ENCODE results near the gene CACNA1S.

CACNA1S gene

DNA sequence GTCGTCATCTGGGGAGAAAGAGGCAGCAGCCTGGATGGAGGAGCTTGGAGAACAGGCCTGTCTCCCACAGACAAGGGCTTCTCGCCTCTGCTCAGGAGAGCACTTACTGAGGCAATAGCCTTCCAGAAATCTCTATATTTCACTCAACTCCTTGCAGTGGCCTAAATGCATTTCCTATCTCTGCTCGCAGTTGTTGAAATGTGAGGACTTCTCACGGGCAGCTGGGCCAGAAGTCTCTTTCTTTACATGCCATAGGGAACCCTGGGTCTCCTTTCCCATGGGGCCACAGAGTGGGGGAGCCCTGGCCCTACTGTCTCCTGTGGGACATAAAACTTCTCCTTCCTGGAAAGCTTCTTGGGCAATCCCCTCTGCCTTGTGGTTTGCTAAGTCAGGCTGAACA lies 45.2 kb downstream of the CACNA1S start:
- in situ Hi-C loops (cut with MboI; ENCODE audit: low sequenced_read_pairs): no loop called here

DNA sequence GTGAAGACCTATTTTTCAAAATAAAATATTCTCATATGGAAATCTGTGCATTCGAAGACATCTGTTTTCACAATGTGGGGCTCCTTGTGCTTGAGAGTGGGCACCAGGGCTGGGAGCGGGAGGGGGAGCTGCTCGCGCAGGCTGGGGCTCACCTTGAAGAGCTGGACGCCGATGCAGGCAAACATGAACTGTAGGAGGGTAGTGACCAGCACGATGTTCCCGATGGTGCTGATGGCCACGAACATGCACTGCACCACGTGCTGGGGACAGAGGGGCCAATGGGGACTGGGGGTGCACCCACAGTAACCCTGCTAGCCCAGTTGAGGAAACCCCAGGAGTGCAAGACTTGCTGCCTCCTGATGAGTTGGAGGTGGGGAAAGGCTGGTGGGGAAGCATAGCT lies 46.5 kb downstream of the CACNA1S start:
- in situ Hi-C loops (cut with MboI; ENCODE audit: low sequenced_read_pairs): no loop called here

DNA sequence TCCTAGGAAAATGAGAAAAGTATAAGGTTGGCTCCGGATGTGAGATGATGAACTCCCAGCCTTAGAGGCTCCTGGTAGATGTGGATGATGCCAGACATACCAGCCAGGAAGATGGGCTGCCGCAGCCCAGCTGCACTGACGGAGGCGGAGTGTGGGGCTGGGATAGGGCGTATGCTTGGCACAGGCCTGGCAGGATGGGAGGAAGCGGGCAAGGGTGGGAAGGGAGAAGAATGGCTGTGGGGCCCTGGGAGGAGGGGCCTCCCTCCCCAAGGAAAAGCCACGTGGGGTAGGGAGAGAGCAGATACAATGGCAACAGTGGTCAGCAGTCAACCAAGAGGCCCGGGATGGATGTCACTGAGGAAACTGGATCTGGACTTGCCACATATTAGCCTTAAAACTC lies 47.4 kb downstream of the CACNA1S start:
- in situ Hi-C loops (cut with MboI; ENCODE audit: low sequenced_read_pairs): no loop called here

DNA sequence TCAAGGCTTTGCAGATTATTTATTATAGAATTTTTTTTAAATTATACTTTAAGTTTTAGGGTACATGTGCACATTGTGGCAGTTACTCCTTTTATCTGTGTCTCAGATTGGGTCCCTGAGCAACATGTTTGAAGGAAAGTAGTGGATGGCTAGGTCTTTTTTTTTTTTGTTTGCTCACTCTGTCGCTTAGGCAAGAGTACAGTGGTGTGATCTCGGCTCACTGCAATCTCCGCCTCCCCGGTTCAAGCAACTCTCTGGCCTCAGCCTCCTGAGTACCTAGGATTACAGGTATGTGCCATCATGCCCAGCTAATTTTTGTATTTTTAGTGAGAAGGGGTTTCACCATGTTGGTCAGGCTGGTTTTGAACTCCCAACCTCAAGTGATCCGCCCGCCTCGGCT lies 49.1 kb downstream of the CACNA1S start:
- in situ Hi-C loops (cut with MboI; ENCODE audit: low sequenced_read_pairs): no loop called here

DNA sequence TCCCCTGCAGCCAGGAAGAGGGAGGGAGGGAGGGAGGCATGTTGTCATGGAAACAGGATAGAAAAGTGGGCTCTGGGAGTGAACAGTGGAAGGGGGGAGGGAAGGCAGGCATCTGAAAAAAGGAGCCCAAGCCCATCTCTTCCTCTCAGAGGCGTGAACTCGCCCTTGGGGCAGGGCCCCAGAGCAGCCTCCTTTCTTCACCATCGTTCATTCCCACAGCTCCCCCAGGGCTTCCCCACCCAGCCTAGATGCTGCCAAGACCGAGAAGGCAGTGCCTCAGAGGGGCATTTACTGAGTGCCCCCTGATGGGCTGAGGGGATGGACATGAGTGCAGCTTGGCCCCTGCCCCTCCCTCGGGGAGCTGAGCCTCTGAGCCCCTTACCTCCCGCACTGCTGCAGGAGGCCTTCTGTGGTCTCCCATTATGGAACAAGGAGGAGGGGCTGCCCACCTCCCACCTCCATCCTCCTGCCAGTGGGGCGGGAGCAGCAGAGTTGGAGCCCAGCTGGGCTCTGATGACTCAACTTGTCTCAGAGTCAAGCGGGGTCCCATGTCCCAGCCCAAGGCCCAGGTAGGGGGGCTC lies 49.6 kb downstream of the CACNA1S start:
- in situ Hi-C loops (cut with MboI; ENCODE audit: low sequenced_read_pairs): no loop called here

DNA sequence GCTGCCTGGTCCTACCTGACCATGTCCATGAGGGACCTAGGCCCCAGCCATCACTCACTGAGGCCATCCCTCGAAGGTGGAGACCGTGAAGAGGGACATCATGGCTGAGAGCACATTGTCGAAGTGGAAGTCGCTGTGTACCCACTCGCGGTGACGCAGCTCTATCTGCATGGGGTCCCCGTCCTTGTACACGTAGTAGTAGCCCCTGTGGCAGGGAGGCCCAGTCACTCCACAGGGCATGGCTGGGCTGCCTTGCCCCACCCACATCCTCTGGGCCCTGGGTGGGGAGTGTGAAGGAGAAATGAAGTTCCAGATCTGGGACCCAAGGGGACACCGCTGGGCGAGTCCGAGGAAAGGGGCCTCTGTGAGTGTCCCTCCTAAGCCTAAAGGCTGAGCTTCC lies 50.3 kb downstream of the CACNA1S start:
- in situ Hi-C loops (cut with MboI; ENCODE audit: low sequenced_read_pairs): no loop called here

DNA sequence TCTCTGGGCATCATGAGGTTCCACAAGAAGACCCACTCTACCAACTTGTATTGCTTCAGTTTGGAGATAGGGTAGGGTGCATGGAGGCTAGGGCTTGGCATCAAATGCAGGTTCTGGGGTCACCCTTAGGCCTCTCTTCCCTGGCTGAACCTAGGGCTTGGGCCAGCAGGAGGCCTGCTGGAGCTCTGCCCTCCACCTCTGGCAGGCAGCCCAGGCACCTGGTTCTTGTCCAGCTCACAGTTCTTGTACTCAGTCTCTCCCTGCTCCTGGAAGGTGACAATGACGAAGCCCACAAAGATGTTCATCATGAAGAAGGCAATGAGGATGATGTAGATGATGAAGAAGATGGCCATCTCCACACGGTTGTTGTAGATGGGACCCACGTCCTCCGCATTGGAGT lies 51.2 kb downstream of the CACNA1S start:
- in situ Hi-C loops (cut with MboI; ENCODE audit: low sequenced_read_pairs): no loop called here

DNA sequence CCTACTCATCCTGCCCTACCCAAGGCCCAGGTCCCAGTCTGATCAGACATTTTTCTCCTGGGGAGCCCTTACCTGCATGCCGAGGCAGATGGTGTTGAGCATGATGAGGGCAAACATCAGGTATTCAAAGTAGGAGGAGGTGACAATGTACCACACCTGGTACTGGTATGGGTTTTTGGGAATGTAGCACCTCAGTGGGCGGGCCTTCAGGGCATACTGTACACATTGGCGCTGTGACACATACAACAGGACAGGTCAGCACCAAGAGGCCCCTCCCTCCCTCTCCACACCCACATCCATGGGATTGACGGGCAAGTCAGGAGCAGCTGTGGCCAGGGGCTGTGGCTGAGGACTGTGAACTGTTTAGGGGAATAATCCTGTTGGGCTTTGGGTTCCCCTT lies 51.6 kb downstream of the CACNA1S start:
- in situ Hi-C loops (cut with MboI; ENCODE audit: low sequenced_read_pairs): no loop called here

DNA sequence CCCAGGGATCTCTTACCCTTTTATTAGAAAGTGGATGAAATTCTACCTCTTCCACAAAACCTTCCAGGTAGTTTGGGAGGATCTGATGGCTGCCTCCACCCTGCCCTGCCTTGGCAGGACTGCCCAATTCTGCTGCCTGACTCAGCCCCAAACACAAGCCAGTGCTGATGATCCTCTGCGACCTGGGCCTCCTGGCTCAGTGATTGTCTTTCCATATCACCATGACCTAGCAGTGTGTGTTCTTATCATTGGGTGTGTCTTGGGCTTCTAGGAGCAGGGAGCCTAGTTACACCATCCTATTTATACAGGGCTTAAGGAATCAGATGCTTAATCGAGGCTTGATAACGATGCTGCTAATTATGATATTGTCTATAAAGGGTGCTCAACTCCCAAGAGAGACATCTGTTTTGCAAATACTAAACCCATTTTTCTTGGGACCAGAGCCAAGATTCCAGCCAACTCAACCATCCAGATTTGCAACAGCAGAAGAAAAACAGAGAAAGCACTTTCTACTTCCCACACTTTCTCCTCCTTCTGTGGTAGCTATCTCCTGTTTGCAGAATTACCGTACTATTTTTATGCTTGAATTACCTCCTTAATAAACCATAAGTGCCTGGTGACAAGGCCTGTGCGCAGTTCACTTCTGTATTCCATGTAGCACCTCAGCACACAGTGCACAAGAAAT lies 52.2 kb downstream of the CACNA1S start:
- in situ Hi-C loops (cut with MboI; ENCODE audit: low sequenced_read_pairs): no loop called here

DNA sequence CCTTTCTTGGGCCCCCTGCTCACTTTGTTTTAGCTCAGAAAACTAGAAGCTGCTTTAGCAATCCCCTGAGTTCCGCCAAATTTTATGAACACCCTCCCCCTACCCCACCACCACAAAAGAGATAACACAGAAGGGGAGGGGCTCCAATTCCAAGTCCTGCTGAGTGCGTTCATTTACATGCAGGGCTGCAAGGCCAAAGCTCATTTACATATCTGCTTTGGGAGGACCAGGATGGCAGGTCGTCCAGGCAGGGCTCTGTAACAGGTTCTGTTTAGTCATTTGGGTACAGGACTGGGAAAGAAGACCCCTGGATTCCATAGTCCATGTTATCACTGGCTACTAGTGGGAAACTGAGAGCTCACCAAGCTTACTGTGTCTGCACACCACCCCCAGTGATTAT lies 52.8 kb downstream of the CACNA1S start:
- in situ Hi-C loops (cut with MboI; ENCODE audit: low sequenced_read_pairs): no loop called here

DNA sequence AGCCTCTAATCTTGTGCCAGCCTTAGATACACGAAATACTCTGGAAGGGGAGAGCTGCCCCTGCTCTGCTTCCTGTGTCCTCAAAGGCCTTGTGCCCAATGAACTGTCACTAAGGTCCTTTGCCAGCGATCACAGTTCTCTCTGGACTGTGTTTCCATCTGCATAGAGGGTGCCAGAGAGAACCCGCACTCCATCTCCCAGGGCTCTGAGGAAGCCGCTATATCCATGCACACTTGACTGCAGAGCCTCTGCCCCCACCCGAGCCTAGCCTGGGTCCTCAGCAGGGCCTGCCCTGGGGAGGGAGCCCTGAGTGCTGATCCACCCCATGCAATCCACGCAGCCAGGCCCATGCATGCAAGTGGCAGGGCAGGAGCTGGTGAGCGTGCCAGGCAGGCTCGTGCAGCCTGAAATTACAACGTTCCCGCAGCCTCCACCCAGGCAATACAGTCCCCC lies 58.1 kb downstream of the CACNA1S start:
- in situ Hi-C loops (cut with MboI; ENCODE audit: low sequenced_read_pairs): no loop called here

DNA sequence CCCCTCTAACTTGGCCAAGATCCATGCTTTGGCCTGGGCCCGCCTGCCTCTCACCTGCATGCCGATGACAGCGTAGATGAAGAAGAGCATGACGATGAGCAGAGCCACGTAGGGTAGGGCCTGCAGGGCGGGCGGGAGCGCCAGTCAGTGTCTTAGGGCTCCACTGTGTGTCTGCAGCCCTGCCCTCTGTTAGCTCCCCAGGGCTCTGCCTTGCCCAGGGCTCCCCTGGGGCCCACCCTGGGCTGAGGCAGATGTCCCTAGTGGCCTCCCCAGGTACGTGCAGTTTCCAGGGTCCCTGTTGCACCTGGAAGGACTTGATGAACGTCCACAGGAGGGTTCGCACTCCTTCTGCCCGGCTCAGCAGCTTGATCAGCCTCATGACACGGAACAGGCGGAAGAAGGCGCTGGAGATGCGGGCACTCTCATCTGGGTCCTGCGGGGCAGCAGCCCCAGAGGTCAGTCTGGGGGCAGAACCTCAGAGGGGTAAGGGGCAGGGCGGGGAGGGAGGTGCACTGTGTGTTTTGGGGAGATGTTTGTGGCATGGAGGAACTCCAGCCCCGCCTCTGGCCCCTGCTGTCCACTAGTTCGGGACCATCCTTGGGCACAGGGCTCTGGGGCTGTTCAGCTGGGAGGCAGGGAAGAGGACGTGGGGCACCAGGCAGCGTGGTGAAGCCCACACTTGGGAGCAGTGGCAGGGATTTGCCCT lies 58.9 kb downstream of the CACNA1S start:
- in situ Hi-C loops (cut with MboI; ENCODE audit: low sequenced_read_pairs): no loop called here

DNA sequence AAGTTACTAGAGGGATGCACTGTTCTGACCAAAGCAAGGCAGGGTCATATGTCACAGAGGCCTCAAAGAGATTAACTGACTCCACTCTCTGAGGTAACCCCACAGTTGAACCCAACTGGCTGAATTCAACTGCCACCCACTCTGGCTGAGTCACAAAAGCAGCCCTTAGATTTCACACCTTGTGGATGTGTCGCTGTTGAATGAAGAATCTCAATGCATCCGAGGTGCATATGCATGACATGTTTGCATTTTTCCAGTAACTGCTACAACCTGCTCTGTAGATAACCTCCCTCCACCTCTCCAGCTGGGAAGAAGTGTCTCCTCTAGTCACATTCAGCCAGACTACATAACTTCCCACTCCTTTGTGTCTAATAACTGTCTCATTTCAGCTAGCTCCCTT lies 60.8 kb downstream of the CACNA1S start:
- in situ Hi-C loops (cut with MboI; ENCODE audit: low sequenced_read_pairs): no loop called here

DNA sequence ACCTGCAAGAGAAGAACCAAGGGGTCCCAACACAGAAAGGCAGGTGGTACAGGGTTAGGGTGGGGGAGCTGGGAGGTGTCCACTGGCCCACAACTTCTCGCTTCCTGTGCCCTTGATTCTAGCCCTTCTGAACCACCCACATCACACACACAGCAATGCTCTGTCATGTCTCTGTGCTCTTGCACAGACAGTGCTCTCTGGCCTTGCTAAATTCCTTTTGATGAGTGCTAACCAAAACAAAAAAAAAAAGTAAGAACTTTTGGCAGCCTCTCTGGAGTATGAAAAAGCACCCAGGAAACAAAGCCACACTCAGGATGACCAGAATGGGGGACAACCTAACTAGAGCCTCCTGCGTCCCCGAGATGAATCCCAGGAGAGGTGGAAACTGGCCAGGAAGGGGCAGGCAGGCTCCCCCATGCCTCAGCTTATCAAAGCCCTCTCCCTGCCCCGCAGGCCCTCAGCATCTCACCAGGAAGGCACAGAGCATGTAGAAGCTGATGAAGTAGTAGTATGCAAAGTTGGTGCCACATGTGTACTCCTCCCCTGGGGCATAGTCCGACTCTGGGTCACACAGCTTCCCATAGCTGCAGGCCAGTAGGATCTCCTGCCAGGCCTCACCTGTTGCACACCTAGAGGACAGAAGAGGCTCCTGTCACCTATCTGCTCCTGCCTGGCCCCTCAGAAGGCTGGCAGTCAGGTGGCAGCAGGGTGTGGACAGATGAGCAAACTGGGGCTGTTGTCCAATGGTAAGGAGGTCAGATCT lies 61.5 kb downstream of the CACNA1S start:
- in situ Hi-C loops (cut with MboI; ENCODE audit: low sequenced_read_pairs): no loop called here

DNA sequence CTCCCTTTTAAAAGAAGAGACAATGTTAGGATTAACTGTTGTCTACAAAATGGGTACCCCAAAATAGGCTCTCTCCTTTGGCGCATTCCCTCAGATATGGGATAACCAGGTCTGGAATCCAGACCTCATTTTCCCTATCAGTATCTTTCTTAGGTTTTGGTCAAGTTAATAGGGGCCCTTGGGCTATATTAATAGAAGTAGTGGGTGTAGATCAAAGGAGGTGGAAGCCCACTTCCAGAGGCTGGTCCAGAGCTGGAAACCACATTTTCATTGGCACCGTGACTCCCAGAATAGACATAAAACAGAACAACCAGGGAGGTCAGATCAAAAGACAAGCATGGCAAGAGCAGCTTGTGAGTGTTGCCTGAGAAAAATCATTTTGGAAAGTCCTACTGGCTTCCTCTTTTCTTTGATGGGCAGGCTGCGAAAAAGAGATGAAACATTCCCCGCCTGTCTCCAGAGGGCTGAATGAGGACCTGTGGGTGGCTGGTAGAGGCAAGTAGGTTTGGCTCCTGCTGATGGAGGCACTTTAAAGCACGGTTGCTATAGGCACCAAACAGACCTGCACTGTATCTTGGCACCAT lies 62.9 kb downstream of the CACNA1S start:
- in situ Hi-C loops (cut with MboI; ENCODE audit: low sequenced_read_pairs): no loop called here

DNA sequence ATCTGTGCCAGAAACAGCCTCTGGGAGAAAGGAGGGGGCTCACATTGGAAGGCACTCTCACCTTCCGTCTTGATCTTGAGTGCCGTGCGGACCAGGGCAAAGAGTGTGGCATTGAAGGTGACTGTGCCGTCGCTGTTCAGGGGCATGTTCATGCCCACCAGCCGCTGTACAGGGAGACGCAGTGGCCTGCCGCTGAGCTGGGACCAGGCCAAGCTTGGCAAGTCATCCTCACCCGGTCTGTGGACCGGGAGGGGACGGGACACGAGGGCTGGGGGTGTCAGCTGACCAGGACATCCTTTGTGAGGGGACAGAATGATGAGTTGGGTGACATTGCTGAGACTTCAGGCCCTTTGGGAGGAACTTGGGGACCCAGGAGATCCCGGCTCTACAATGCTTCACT lies 63.7 kb downstream of the CACNA1S start:
- in situ Hi-C loops (cut with MboI; ENCODE audit: low sequenced_read_pairs): no loop called here

DNA sequence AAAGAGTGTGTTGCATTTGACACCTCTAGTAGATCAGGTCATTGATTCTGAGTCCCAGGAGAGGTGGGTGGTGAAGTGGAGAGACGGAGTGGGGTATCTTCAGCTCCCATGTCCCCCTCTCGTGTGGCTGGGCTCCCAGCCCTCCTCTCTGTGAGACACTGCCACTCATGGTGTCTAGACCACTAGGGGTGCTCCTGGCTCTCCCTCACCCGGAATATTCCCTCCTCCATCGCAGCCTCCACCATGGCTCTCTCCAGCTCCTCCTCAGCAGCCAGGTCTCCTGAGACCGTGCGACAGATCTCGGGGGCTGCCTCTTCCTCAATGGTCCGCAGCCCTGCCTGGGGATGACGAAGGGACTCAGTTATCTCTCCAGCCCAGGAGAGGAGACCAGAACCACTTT lies 68.1 kb downstream of the CACNA1S start:
- in situ Hi-C loops (cut with MboI; ENCODE audit: low sequenced_read_pairs): loop anchor here (5.0 kb wide), 1 partner anchor 67 kb away; no protein-coding TSS in a partner anchor

DNA sequence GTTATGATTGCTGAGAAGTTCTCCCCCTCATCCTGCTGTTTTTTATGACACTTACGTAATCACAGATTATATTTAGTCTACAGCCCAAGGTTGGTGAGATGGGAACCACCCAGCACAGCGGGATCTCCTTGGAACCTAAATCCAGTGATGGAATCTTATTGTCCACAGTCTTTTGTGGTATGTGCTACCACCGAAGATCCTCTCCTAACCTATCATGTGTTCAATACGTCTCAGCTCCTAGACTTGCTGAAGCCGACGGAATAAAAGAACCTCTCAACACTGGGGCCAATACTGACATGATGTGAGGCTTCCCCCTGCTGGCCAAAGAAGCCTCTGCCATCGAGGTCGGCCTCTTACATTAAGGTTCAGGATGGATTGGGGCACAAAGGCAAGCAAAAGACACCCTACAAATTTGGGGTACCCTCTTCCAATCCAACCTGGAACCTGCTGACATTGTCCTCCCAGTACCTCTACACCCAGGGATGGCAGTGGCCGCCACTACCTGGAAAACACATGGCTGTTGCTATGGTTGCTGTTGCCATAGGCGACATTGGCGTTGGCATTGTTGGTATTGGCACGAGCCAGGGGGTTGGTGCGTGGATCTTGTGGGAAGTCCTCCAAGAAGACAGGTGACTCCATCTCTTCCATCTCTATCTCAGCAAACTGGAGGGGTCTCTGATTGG lies 69.3 kb downstream of the CACNA1S start:
- in situ Hi-C loops (cut with MboI; ENCODE audit: low sequenced_read_pairs): loop anchor here (5.0 kb wide), 1 partner anchor 66 kb away; no protein-coding TSS in a partner anchor

DNA sequence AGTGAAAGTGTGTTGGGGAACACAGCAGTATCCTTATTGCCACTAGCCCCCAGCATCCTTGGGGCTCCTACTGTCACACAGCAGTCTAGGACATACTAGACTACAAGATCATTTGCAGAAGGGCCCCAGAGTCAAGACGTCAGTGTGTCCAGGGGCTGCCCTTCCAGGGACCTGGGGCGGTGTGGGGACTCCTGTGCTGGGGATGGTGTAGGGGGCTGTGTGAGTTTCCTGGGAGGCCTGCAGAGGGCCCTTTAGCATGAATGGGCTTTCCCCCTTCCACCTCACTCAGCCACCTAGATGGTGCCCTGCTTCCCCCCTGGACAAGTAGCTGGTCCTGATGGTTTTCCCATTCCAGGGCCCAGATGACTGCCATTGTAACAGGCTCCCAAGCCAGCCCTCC lies 71.2 kb downstream of the CACNA1S start:
- in situ Hi-C loops (cut with MboI; ENCODE audit: low sequenced_read_pairs): loop anchor here (5.0 kb wide), 1 partner anchor 64 kb away; no protein-coding TSS in a partner anchor

DNA sequence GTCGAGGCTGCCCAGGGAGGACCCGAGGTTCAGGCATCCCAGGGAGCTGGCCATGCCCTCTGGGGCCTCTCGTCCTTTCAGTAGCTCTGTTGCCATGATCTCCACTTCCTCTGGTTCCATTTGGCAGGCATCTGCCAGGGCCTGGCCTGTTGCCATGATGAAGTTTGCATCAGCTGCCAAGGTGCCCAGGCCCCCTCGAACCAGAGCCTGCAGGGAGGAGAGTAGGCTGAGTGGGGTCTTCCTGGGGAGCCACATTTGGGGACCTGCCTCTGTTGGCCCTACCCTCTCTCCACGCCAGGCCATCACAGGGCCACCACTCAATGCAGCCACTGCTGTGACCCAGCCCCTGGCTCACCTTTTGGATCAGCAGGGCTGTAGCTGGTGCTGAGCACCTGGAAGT lies 72.3 kb downstream of the CACNA1S start:
- in situ Hi-C loops (cut with MboI; ENCODE audit: low sequenced_read_pairs): loop anchor here (5.0 kb wide), 1 partner anchor 63 kb away; no protein-coding TSS in a partner anchor
